Naive thymus-derived CD8-positive, alpha-beta T cell (primary cell): ENCODE results near the gene ABCG4. TPM values are rescaled to one million over a fixed set of nuclear protein-coding genes. Genes with fewer than 3 reads are reported as not detected.
A peak's percentile ranks its signal among the peaks of the same experiment; 100 is the strongest.
"Not testable (repeated sequence)": the region's sequence is repeated elsewhere in the genome, so short reads cannot be mapped to it uniquely, and the experiment has no call there.

Source experiments
- ATAC-seq, 2 donors: fragments of 150-1000 bp; cut with Tn5 transposase in 1 of 2; sonication (Bioruptor Pico), chemical (Tn5 transposase) in 1 of 2; 1 replicate in 1 of 2; 2 replicates in 1 of 2; pipeline ENCODE4 v1.10.0; 2021; ENCODE audit warnings: mild to moderate bottlenecking in 2 of 2, moderate library complexity in 2 of 2
- POLR2A ChIA-PET: fragments of 350-600 bp; sonication (Branson Sonifier 250); formaldehyde crosslinking; loops from one replicate; lab custom pipeline; 2021; ENCODE audit warnings: antibody characterized with exemption; lab: Charles Lee
- DNase-seq, 10 donors: peaks; one replicate each; pipeline versions ENCODE4 v3.0.0 to v3.0.0-alpha.2; 2020 to 2022
- H3K27ac Mint-ChIP-seq, 10 donors: one replicate each; pipeline ENCODE4 v1.8.0; 2020 to 2022; ENCODE audit warnings: mild to moderate bottlenecking in 10 of 10, mixed read lengths in 10 of 10, moderate library complexity in 4 of 10, inconsistent platforms in 1 of 10
- H3K27me3 Mint-ChIP-seq, 5 donors: one replicate each; pipeline ENCODE4 v1.8.0; 2021 to 2022; ENCODE audit warnings: mixed read lengths in 5 of 5
- H3K36me3 Mint-ChIP-seq, 3 donors: one replicate each; pipeline ENCODE4 v1.8.0; 2020 to 2022; ENCODE audit warnings: mixed read lengths in 3 of 3, mild to moderate bottlenecking in 2 of 3, inconsistent platforms in 1 of 3
- H3K4me1 Mint-ChIP-seq, 4 donors: one replicate each; pipeline ENCODE4 v1.8.0; 2021 to 2022; ENCODE audit warnings: mixed read lengths in 4 of 4
- H3K4me3 Mint-ChIP-seq, 10 donors: one replicate each; pipeline ENCODE4 v1.8.0; 2020 to 2022; ENCODE audit warnings: mild to moderate bottlenecking in 10 of 10, mixed read lengths in 10 of 10, moderate library complexity in 6 of 10, inconsistent platforms in 1 of 10
- H3K9me3 Mint-ChIP-seq, 9 donors: one replicate each; pipeline ENCODE4 v1.8.0; 2020 to 2022; ENCODE audit warnings: mixed read lengths in 9 of 9, mild to moderate bottlenecking in 3 of 9, inconsistent platforms in 1 of 9, moderate library complexity in 1 of 9
- polyA plus RNA-seq, 3 donors: library from polyadenylated mRNA; unstranded; fragments of 300-500 nt; fragmentation: Illumina TruSeq; gene quantifications; one replicate each; pipeline ENCODE4 v1.2.3, GENCODE V29; 2021
- total RNA-seq, 8 experiments: library from RNA in 2 of 8; stranded (reverse) in 2 of 8; gene quantifications; one replicate each; pipeline ENCODE4 v1.2.3 and lab custom pipeline; 2021 to 2026

The ABCG4 gene
- total and polyA plus RNA-seq, 5 experiments from 2014 or later = not detected

DNA sequence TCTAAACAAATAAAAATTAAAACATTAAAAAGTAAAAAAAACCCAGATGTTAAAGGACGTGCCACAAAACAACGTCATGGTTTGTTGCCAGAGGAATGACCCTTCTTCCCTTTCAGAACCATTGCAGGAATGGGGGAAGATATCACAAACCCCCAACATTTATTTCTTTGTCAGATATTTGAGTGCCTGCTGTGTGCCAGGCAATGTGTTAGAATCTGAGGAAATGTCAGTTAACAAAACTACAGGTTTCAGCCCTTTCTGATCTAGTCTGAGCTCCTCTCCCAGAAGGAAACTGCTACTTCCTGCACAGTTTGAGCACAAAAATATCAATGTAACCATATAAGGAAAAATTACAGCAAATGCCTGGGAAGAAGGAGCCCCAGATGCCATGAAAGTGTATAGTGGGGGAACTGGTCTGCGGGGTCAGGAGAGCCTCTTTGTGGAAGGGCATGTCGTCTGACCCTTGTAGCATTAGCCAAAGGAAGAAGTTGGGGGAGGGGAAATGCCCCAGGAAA lies 29.4 kb downstream of the ABCG4 start:
- no peak for DNase-seq
- POLR2A ChIA-PET = interaction anchor here (0.6 to 0.7 kb wide), 3 partner anchors 17 to 110 kb away, joined by 3 read pairs; no protein-coding TSS in a partner anchor

DNA sequence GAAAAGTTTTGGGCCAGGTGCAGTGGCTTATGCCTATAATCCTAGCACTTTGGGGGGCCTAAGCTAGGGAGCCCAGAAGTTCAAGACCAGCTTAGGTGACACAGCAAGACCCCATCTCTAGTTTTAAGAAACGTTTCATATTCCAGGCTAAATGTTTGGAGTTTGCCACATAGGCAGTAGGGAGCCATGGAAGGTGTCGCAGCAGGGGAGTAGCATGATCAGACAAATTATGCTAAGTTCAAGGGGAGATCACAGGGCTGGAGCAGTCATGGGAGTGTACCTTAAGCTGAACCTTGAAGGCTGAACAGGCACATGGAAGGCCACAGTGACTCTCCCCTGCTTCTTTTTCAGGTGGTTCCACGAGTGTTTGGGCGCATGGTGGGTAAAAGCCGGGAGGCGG lies 30.5 kb downstream of the ABCG4 start:
- H3K4me1 Mint-ChIP-seq = peaks cover 4 to 18% (median 7%) of the 10 kb centered on the region in 4 donors
- H3K27me3 Mint-ChIP-seq = no peaks in the 10 kb centered on the region
- peaks cover 0 to 20% (median 6%) of the 10 kb centered on the region in 3 donors for H3K36me3 Mint-ChIP-seq
- no peak for DNase-seq
- H3K27ac Mint-ChIP-seq = peak overlapping the region in 1 of 10 donors; percentile 38
- no peak for ATAC-seq
- no peaks in the 10 kb centered on the region for H3K9me3 Mint-ChIP-seq
- POLR2A ChIA-PET = interaction anchor here (0.5 kb wide), 1 partner anchor 75 kb away, joined by 3 read pairs; no protein-coding TSS in a partner anchor
- H3K4me3 Mint-ChIP-seq = no peak overlapping the region

More for the DNA sequence above, 29.4 kb downstream of the ABCG4 start:
- Mint-ChIP-seq H3K36me3 (peaks cover 0 to 26% (median 6%) of the 10 kb centered on the region in 3 donors), H3K4me3 (peak overlapping the region in 1 of 10 donors; percentile 15), H3K27ac (peak overlapping the region in 4 of 10 donors; percentile 23 to 78 (median 62)), H3K9me3 (no peaks in the 10 kb centered on the region), H3K4me1 (peaks cover 5 to 18% (median 10%) of the 10 kb centered on the region in 4 donors), H3K27me3 (no peaks in the 10 kb centered on the region)
- ATAC-seq = no peak

DNA sequence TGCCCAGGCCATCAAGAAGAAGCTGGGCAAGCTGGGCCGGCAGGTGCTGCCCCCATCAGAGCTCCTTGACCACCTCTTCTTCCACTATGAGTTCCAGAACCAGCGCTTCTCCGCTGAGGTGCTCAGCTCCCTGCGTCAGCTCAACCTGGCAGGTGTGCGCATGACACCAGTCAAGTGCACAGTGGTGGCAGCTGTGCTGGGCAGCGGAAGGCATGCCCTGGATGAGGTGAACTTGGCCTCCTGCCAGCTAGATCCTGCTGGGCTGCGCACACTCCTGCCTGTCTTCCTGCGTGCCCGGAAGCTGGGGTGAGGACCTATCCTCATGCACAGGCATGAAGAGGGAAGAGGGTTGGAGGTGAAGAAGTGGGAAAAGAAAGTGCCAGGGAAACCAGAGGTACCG lies 31.1 kb downstream of the ABCG4 start:
- POLR2A ChIA-PET = no interaction called here
- Mint-ChIP-seq H3K36me3 (peaks cover 0 to 16% (median 6%) of the 10 kb centered on the region in 3 donors), H3K9me3 (no peaks in the 10 kb centered on the region), H3K27me3 (no peaks in the 10 kb centered on the region), H3K27ac (peak overlapping the region in 1 of 10 donors; percentile 18), H3K4me1 (peaks cover 4 to 18% (median 5%) of the 10 kb centered on the region in 4 donors), H3K4me3 (no peak overlapping the region)
- DNase-seq = no peak
- no peak for ATAC-seq

DNA sequence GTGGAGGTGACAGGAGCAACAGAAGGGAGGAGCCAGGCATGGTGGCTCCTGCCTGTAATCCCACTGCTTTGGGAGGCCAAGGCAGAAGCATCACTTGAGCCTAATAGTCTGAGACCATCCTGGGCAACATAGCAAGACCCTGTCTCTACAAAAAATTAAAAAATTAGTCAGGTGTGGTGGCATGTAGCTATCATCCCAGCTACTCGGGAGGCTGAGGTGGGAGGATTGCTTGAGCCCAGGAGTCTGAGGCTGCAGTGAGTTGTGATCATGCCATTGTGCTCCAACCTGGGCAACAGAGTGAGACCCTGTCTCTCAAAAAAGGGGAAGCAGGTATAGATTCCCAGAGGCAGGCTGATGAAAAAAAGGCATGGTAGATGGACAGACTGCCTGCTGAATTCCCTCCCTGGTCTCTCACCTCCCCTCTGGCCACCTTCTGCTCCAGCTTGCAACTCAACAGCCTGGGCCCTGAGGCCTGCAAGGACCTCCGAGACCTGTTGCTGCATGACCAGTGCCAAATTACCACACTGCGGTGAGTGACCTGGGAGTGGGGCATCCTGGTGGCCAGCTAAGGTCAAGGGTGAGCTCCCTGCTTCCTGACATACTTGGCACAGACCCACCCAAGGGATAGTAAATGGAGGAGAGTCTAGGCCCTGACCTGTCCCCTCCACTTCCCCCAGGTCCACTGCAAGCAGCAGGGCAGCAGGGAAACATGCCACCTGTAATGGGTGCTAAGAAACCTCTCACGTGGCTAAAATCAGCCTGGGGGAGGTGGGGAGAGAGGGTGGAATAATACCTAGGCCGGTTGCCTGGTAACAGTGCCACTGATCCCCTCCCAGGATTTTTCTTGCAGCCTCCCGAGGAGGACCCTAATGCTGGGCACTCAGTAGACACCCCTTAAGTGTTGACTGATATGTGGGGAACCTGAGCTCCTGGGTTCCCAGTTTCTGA lies 32.2 kb downstream of the ABCG4 start:
- no peak for DNase-seq
- peaks cover 0 to 10% (median 0%) of the 10 kb centered on the region in 3 donors for H3K36me3 Mint-ChIP-seq
- no peaks in the 10 kb centered on the region for H3K9me3 Mint-ChIP-seq
- ATAC-seq = no peak
- H3K27ac Mint-ChIP-seq = no peak overlapping the region
- POLR2A ChIA-PET = interaction anchor here (1.0 kb wide), 1 partner anchor 16 kb away, joined by 4 read pairs; no protein-coding TSS in a partner anchor
- peaks cover 4 to 14% (median 8%) of the 10 kb centered on the region in 4 donors for H3K4me1 Mint-ChIP-seq
- H3K4me3 Mint-ChIP-seq = no peak overlapping the region
- H3K27me3 Mint-ChIP-seq = peaks cover 0 to 4% (median 0%) of the 10 kb centered on the region in 5 donors

DNA sequence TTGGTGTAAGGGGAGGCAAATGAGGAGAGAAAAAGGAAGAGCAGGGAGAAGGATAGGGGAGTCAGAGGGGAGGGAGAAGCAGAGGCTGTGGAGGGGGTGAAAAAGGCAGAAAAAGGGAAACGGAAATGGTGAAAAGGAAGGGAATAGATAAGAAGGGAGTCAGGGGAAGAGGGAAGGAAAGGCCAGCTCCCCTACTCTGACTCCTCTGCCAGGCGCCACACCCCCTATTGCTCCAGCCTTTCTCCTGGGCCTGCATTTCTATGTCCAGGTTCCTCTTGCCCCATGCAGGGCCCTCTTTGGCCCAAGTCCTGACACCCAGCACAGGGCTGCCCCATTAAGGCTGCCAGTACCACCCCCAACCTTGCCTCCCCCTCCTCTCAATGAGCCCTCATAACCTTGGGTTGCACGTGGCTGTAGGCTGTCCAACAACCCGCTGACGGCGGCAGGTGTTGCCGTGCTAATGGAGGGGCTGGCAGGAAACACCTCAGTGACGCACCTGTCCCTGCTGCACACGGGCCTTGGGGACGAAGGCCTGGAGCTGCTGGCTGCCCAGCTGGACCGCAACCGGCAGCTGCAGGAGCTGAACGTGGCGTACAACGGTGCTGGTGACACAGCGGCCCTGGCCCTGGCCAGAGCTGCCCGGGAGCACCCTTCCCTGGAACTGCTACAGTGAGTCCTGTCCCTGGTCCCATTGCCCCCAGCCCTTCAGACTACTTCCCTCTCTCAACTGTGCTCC lies 33.0 kb downstream of the ABCG4 start:
- POLR2A ChIA-PET = interaction anchor here (1.0 kb wide), 1 partner anchor 15 kb away, joined by 4 read pairs; no protein-coding TSS in a partner anchor
- no peak overlapping the region for H3K27ac Mint-ChIP-seq
- peaks cover 0 to 4% (median 0%) of the 10 kb centered on the region in 5 donors for H3K27me3 Mint-ChIP-seq
- no peak for ATAC-seq
- H3K9me3 Mint-ChIP-seq = no peaks in the 10 kb centered on the region
- peaks cover 4 to 14% (median 8%) of the 10 kb centered on the region in 4 donors for H3K4me1 Mint-ChIP-seq
- DNase-seq = no peak
- H3K36me3 Mint-ChIP-seq = peaks cover 0 to 10% (median 0%) of the 10 kb centered on the region in 3 donors
- H3K4me3 Mint-ChIP-seq = no peak overlapping the region

DNA sequence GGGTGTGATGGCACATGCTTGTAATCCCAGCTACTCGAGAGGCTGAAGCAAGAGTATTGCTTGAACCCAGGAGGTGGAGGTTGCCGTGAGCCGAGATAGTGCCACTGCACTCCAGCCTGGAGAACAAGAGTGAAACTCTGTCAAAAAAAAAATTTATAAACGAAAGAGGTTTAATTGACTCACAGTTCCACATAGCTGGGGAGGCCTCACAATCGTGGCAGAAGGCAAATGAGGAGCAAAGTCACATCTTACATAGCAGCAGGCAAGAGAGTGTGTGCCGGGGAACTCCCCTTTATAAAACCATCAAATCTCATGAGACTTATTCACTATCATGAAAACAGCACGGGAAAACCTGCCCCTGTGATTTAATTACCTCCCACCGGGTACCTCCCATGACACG lies 35.5 kb downstream of the ABCG4 start:
- H3K4me1 Mint-ChIP-seq, H3K27me3 Mint-ChIP-seq, POLR2A ChIA-PET, H3K36me3 Mint-ChIP-seq, ATAC-seq, H3K4me3 Mint-ChIP-seq, DNase-seq, H3K9me3 Mint-ChIP-seq, H3K27ac Mint-ChIP-seq: not testable (repeated sequence)

DNA sequence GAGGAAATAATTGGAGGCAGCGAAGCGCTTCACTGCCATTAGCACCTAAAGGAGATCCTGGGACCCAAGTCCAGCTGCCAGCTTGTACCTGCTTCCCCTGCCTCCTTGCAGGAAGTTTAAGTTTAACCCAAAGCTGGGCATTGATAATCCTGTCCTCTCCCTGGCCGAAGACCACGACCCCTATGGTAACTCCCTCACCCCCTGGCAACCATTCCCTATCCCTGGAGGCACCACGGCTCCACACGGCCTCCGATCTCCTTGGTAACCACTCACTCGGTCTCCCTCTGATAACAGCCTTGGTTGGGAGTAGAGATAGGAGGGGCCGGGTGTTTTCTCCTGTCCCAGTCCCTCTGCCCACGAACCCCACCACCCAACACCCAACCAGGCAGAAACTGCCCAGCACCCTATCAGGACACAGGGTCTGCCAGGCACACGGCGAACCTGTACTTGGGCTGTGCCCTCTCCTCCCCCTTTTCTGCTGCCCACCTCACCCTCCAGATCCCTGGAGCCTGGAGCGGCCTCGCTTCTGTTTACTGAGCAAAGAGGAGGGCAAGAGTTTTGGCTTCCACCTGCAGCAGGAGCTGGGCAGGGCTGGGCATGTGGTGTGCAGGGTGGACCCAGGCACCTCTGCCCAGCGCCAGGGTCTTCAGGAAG lies 37.3 kb downstream of the ABCG4 start:
- peaks cover 0 to 4% (median 0%) of the 10 kb centered on the region in 5 donors for H3K27me3 Mint-ChIP-seq
- ATAC-seq (no peak), DNase-seq (no peak)
- H3K36me3 Mint-ChIP-seq = peaks cover 0 to 3% (median 0%) of the 10 kb centered on the region in 3 donors
- H3K4me1 Mint-ChIP-seq = peaks cover 0 to 4% (median 0%) of the 10 kb centered on the region in 4 donors
- H3K4me3 Mint-ChIP-seq = no peak overlapping the region
- POLR2A ChIA-PET = interaction anchor here (0.7 kb wide), 1 partner anchor 15 kb away, joined by 5 read pairs; no protein-coding TSS in a partner anchor
- peak overlapping the region in 1 of 10 donors; percentile 59 for H3K27ac Mint-ChIP-seq
- H3K9me3 Mint-ChIP-seq = no peaks in the 10 kb centered on the region

DNA sequence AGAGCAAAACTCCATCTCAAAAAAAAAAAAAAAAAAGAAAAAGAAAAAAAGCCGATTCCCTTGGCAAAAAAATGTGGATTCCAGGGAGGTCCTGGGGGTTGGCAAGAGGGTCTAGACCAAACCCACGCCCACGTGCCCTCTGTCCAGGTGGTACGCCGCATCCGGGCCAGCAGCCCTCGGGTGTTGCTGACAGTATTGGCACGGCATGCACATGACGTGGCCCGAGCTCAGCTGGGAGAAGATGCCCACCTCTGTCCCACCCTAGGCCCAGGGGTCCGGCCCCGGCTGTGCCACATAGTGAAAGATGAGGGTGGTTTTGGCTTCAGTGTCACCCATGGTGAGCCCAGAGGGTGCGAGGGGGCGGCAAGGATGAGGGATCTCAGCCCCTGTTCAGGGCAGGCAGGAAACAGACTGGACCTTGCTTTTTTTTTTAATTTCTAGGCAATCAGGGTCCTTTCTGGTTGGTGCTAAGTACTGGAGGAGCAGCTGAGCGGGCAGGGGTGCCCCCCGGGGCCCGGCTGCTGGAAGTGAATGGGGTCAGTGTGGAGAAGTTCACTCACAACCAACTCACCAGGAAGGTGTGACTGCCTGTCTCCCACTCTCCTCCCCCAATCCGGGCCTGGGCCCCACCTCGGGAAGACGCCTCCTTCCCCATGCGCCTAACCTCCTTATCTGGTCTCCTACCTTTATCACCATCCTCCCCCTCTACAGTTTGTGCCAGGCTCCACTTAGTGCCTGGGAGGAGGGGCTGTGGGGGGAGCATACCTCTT lies 38.5 kb downstream of the ABCG4 start:
- H3K27ac Mint-ChIP-seq = peak overlapping the region in 2 of 10 donors; percentile 59 to 65
- H3K36me3 Mint-ChIP-seq = peaks cover 0 to 2% (median 0%) of the 10 kb centered on the region in 3 donors
- H3K27me3 Mint-ChIP-seq = peaks cover 0 to 4% (median 0%) of the 10 kb centered on the region in 5 donors
- no peaks in the 10 kb centered on the region for H3K9me3 Mint-ChIP-seq
- POLR2A ChIA-PET = interaction anchor here (0.7 kb wide), 1 partner anchor 16 kb away, joined by 5 read pairs; no protein-coding TSS in a partner anchor
- DNase-seq (no peak), ATAC-seq (no peak)
- peaks cover 0 to 4% (median 0%) of the 10 kb centered on the region in 4 donors for H3K4me1 Mint-ChIP-seq
- H3K4me3 Mint-ChIP-seq = no peak overlapping the region

DNA sequence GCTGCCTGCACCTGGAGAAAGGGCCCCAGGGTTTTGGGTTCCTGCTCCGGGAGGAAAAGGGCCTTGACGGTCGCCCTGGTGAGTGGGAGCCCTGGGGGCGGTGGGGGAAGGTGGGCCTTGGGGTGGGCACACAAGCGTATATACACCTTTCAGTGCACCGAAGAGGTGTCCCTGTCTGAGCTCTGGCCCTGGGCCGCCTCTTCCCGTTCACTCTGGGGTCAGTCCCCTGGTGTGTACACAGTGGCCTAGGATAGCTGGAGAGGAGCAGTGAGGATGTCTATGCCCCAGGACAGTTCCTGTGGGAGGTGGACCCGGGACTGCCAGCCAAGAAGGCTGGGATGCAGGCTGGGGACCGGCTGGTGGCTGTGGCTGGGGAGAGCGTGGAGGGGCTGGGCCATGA lies 39.2 kb downstream of the ABCG4 start:
- ATAC-seq (no peak), DNase-seq (no peak)
- Mint-ChIP-seq H3K4me1 (peaks cover 0 to 4% (median 0%) of the 10 kb centered on the region in 4 donors), H3K36me3 (no peaks in the 10 kb centered on the region), H3K4me3 (no peak overlapping the region), H3K27me3 (peaks cover 0 to 4% (median 0%) of the 10 kb centered on the region in 5 donors), H3K27ac (no peak overlapping the region), H3K9me3 (no peaks in the 10 kb centered on the region)
- POLR2A ChIA-PET = no interaction called here

DNA sequence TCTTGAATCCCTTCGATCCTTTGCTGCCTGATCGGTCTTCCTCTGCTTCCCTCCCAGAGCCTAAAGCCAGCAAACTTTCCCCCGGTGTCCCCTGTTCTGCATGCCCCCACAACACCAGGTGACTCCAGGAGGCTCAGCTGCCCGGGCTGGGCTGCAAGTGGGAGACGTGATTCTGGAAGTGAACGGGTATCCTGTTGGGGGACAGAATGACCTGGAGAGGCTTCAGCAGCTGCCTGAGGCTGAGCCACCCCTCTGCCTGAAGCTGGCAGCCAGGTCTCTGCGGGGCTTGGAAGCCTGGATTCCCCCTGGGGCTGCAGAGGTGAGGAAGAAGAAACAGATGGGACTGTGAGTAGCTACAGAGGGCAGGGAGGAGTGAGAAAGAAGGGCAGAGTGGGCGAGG lies 40.0 kb downstream of the ABCG4 start:
- Mint-ChIP-seq H3K4me3 (no peak overlapping the region), H3K27ac (peak overlapping the region in 2 of 10 donors; percentile 60 to 62), H3K9me3 (no peaks in the 10 kb centered on the region), H3K36me3 (no peaks in the 10 kb centered on the region), H3K27me3 (peaks cover 0 to 4% (median 0%) of the 10 kb centered on the region in 5 donors), H3K4me1 (peaks cover 0 to 4% (median 0%) of the 10 kb centered on the region in 4 donors)
- ATAC-seq (no peak), DNase-seq (no peak)
- POLR2A ChIA-PET = no interaction called here

DNA sequence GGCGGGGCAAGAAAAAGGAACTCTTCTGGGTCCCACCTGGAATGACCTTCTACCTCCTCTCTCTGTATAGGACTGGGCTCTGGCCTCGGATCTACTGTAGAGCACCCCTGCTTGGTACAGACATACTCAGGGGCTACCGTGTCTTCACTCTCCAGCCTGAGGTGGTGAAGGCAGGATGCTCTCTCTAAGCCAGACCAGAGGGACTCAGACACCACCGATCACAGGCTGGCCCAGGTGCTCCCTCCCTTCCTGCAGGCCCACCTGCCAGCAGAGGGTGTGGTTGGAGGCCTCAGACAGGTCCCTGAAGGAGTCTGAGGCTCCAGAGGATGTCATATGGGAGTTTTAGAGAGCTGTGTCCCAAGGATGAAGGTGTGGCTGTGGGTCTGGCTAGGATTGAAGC lies 40.5 kb downstream of the ABCG4 start:
- no peak for DNase-seq
- no peaks in the 10 kb centered on the region for H3K9me3 Mint-ChIP-seq
- peaks cover 0 to 4% (median 0%) of the 10 kb centered on the region in 5 donors for H3K27me3 Mint-ChIP-seq
- H3K27ac Mint-ChIP-seq = peak overlapping the region in 2 of 10 donors; percentile 60 to 62
- no peak overlapping the region for H3K4me3 Mint-ChIP-seq
- peaks cover 0 to 4% (median 0%) of the 10 kb centered on the region in 4 donors for H3K4me1 Mint-ChIP-seq
- H3K36me3 Mint-ChIP-seq = no peaks in the 10 kb centered on the region
- no peak for ATAC-seq
- POLR2A ChIA-PET = no interaction called here
